Measurements from ENCODE around the gene KCNH1.

KCNH1 gene

GRCh38 chr1:210738256-210738655 is 395.7 kb downstream of the KCNH1 start:
- H3K27ac ChIP-seq, result no peak overlapping the region
- TF ChIP-seq CTCF (conservative IDR thresholded peaks at IDR 0.05) (no peak), ZFX (IDR thresholded peaks at IDR 0.05) (no peak)

GRCh38 chr1:210736713-210737112 is 397.2 kb downstream of the KCNH1 start:
- TF ChIP-seq CTCF (conservative IDR thresholded peaks at IDR 0.05) (no peak), ZFX (IDR thresholded peaks at IDR 0.05) (no peak)
- H3K27ac ChIP-seq, result no peak overlapping the region

- TF ChIP-seq CTCF (conservative IDR thresholded peaks at IDR 0.05) (no peak), ZFX (IDR thresholded peaks at IDR 0.05) (no peak)
- no peak overlapping the region for H3K27ac ChIP-seq
Observed at GRCh38 chr1:210731597-210731996, 402.4 kb downstream of the KCNH1 start.

- no peak overlapping the region for H3K27ac ChIP-seq
- no peak for TF ChIP-seq CTCF (conservative IDR thresholded peaks at IDR 0.05)
- no peak for TF ChIP-seq ZFX (IDR thresholded peaks at IDR 0.05)
Observed at GRCh38 chr1:210731193-210731592, 402.8 kb downstream of the KCNH1 start.

GRCh38 chr1:210730023-210730422 is 403.9 kb downstream of the KCNH1 start:
- TF ChIP-seq ZFX (IDR thresholded peaks at IDR 0.05) (no peak), CTCF (conservative IDR thresholded peaks at IDR 0.05) (no peak)
- H3K27ac ChIP-seq, result no peak overlapping the region

- TF ChIP-seq CTCF (conservative IDR thresholded peaks at IDR 0.05) (no peak), ZFX (IDR thresholded peaks at IDR 0.05) (no peak)
- H3K27ac ChIP-seq, result no peak overlapping the region
Observed at GRCh38 chr1:210728437-210729149, 405.4 kb downstream of the KCNH1 start.

GRCh38 chr1:210727709-210728108 is 406.2 kb downstream of the KCNH1 start:
- TF ChIP-seq ZFX (IDR thresholded peaks at IDR 0.05) (no peak), CTCF (conservative IDR thresholded peaks at IDR 0.05) (no peak)
- no peak overlapping the region for H3K27ac ChIP-seq
